Measurements from ENCODE around the gene MTA3.

DNA sequence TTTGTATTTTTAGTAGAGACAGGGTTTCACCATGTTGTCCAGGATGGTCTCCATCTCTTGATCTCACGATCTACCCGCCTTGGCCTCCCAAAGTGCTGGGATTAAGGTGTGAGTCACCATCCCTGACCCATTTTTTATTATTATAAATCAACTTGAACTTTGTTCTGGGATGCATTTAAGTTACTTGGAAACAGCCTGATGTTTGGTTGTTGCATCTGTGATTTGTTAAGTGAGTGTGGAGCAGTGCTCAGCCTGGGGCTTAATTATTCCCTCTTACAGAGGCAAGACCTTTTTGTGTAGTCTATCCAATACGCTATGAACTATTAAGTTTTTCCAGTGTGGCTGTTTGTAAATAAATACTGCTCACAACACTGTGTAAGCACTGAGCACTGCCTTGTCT lies 32.6 kb downstream of the MTA3 start:
- TF ChIP-seq, protein P1, sequence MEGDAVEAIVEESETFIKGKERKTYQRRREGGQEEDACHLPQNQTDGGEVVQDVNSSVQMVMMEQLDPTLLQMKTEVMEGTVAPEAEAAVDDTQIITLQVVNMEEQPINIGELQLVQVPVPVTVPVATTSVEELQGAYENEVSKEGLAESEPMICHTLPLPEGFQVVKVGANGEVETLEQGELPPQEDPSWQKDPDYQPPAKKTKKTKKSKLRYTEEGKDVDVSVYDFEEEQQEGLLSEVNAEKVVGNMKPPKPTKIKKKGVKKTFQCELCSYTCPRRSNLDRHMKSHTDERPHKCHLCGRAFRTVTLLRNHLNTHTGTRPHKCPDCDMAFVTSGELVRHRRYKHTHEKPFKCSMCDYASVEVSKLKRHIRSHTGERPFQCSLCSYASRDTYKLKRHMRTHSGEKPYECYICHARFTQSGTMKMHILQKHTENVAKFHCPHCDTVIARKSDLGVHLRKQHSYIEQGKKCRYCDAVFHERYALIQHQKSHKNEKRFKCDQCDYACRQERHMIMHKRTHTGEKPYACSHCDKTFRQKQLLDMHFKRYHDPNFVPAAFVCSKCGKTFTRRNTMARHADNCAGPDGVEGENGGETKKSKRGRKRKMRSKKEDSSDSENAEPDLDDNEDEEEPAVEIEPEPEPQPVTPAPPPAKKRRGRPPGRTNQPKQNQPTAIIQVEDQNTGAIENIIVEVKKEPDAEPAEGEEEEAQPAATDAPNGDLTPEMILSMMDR (IDR thresholded peaks at IDR 0.05; ENCODE audit: poor library complexity, severe bottlenecking), result no peak
- no peak for TF ChIP-seq MXI1 (conservative IDR thresholded peaks at IDR 0.05; ENCODE audit: poor library complexity, severe bottlenecking)

Data from neural cell (in vitro differentiated cells).